Common myeloid progenitor, CD34-positive (primary cell): Measurements from ENCODE around the gene ADARB2.

ENCODE experiments used
- CTCF ChIA-PET: fragments of 350-600 bp; sonication (Branson Sonifier 250); formaldehyde crosslinking; loops from one replicate; lab custom pipeline; 2021; ENCODE audit warnings: antibody characterized with exemption; lab: Charles Lee
- POLR2A ChIA-PET: fragments of 350-600 bp; sonication (Branson Sonifier 250); formaldehyde crosslinking; loops from one replicate; lab custom pipeline; 2021; ENCODE audit warnings: antibody characterized with exemption; lab: Charles Lee
- DNase-seq, 3 donors: peaks; one replicate each; pipeline versions ENCODE4 v3.0.0 to v3.0.0-alpha.2; 2013
- H3K27ac ChIP-seq, 2 experiments: 1 replicate in 1 of 2; 2 replicates in 1 of 2; pipeline ENCODE4 v1.7.0; 2013; ENCODE audit warnings: inconsistent platforms in 2 of 2, low read length in 2 of 2, mild to moderate bottlenecking in 2 of 2, low read depth in 1 of 2, moderate library complexity in 1 of 2; ENCODE audit not compliant: severe bottlenecking in 2 of 2, insufficient read depth in 1 of 2, poor library complexity in 1 of 2
- H3K27me3 ChIP-seq, 5 experiments: replicated peaks in 2 of 5; 1 replicate in 3 of 5; 2 replicates in 2 of 5; pipeline versions ENCODE4 v1.6.1 to v1.7.0; 2013; ENCODE audit warnings: low read length in 4 of 5, mild to moderate bottlenecking in 2 of 5, moderate library complexity in 2 of 5, inconsistent platforms in 1 of 5; ENCODE audit not compliant: insufficient read depth in 5 of 5, control insufficient read depth in 4 of 5
- H3K36me3 ChIP-seq, 4 experiments: 1 replicate in 2 of 4; 2 replicates in 2 of 4; pipeline versions ENCODE4 v1.6.1 to v1.7.0; 2013; ENCODE audit warnings: low read length in 3 of 4, control low read depth in 1 of 4, mild to moderate bottlenecking in 1 of 4; ENCODE audit not compliant: control insufficient read depth in 4 of 4, insufficient read depth in 4 of 4
- H3K4me1 ChIP-seq, 4 experiments: 1 replicate in 3 of 4; 2 replicates in 1 of 4; pipeline versions ENCODE4 v1.6.1 to v1.7.1; 2013; ENCODE audit warnings: low read length in 3 of 4, mild to moderate bottlenecking in 3 of 4, control low read depth in 1 of 4, inconsistent platforms in 1 of 4, moderate library complexity in 1 of 4; ENCODE audit not compliant: control insufficient read depth in 4 of 4, insufficient read depth in 4 of 4; ENCODE audit errors: control extremely low read depth in 1 of 4
- H3K4me3 ChIP-seq, 7 experiments: 1 replicate in 4 of 7; 2 replicates in 3 of 7; pipeline versions ENCODE4 v1.5.1 to v1.7.0; 2013; ENCODE audit warnings: mild to moderate bottlenecking in 7 of 7, low read length in 6 of 7, moderate library complexity in 6 of 7, inconsistent platforms in 2 of 7, low read depth in 2 of 7, control low read depth in 1 of 7; ENCODE audit not compliant: insufficient read depth in 4 of 7, control insufficient read depth in 1 of 7; ENCODE audit errors: extremely low read depth in 1 of 7
- H3K9me3 ChIP-seq, 5 experiments: 1 replicate in 4 of 5; 2 replicates in 1 of 5; pipeline versions ENCODE4 v1.6.1 to v1.7.1; 2013; ENCODE audit warnings: low read length in 4 of 5, mild to moderate bottlenecking in 2 of 5, inconsistent platforms in 1 of 5, low read depth in 1 of 5, moderate library complexity in 1 of 5; ENCODE audit not compliant: control insufficient read depth in 4 of 5, insufficient read depth in 2 of 5; ENCODE audit errors: control extremely low read depth in 1 of 5
- WGBS: methylation state at CpG from one replicate; pipeline ENCODE4 v1.1.5; 2013; ENCODE audit not compliant: insufficient coverage; 5-methylcytosine and 5-hydroxymethylcytosine counted together

Gene ADARB2

GRCh38 chr10:1634239-1634638 is 103.1 kb downstream of the ADARB2 start:
- DNase-seq = no peak
- Histone ChIP-seq H3K4me3 (no peak overlapping the region), H3K36me3 (no peaks in the 10 kb centered on the region), H3K4me1 (peaks cover 0 to 2% (median 0%) of the 10 kb centered on the region in 4 experiments), H3K9me3 (peaks cover 0 to 6% (median 0%) of the 10 kb centered on the region in 5 experiments), H3K27me3 (peaks cover 0 to 4% (median 0%) of the 10 kb centered on the region in 5 experiments), H3K27ac (no peak overlapping the region)
- CTCF ChIA-PET = no interaction called here
- POLR2A ChIA-PET = no interaction called here
- 90% methylated on average over 3 of the region's 5 CpGs for WGBS

DNA sequence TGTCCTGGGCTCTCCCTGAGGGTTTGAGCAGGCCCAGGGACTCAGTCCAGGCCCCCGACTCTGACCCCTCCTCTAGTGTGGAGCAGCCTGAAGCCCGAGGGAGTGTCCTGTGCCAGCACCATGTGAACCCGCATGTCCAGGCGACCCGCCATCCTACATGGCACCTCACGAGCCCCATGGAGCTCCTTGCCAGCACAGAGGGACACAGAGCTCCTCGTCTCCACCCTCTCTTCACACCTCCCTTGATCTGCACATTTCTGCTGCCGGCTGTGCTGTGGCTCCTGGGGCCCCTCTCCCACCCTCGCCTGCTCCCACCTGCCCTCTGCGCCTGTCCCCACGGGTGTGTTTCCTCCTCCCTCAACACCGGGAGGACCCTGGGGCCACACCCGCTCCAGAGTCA is 103.5 kb downstream of the ADARB2 start:
- 87% methylated on average over 13 of the region's 13 CpGs for WGBS
- Histone ChIP-seq H3K4me3 (no peak overlapping the region), H3K9me3 (peaks cover 0 to 7% (median 0%) of the 10 kb centered on the region in 5 experiments), H3K27me3 (peaks cover 0 to 4% (median 0%) of the 10 kb centered on the region in 5 experiments), H3K27ac (no peak overlapping the region), H3K4me1 (peaks cover 0 to 2% (median 0%) of the 10 kb centered on the region in 4 experiments), H3K36me3 (no peaks in the 10 kb centered on the region)
- no peak for DNase-seq
- CTCF ChIA-PET = no interaction called here
- POLR2A ChIA-PET = no interaction called here

GRCh38 chr10:1632596-1632995 is 104.7 kb downstream of the ADARB2 start:
- H3K9me3 ChIP-seq = peaks cover 0 to 8% (median 0%) of the 10 kb centered on the region in 5 experiments
- CTCF ChIA-PET = no interaction called here
- H3K4me3 ChIP-seq = no peak overlapping the region
- peaks cover 0 to 2% (median 0%) of the 10 kb centered on the region in 4 experiments for H3K4me1 ChIP-seq
- POLR2A ChIA-PET = no interaction called here
- no peak for DNase-seq
- H3K36me3 ChIP-seq = no peaks in the 10 kb centered on the region
- WGBS = 100% methylated on average over 2 of the region's 3 CpGs
- H3K27me3 ChIP-seq = peaks cover 0 to 4% (median 0%) of the 10 kb centered on the region in 5 experiments
- H3K27ac ChIP-seq = no peak overlapping the region

- DNase-seq = no peak
- Histone ChIP-seq H3K4me3 (no peak overlapping the region), H3K27ac (no peak overlapping the region), H3K27me3 (peaks cover 0 to 4% (median 0%) of the 10 kb centered on the region in 5 experiments), H3K4me1 (peaks cover 0 to 2% (median 0%) of the 10 kb centered on the region in 4 experiments), H3K36me3 (no peaks in the 10 kb centered on the region), H3K9me3 (peaks cover 0 to 8% (median 0%) of the 10 kb centered on the region in 5 experiments)
- WGBS = 93% methylated on average over 2 of the region's 3 CpGs
- ChIA-PET POLR2A (no interaction called here), CTCF (no interaction called here)
Measured at GRCh38 chr10:1632141-1632540, 105.2 kb downstream of the ADARB2 start.

DNA sequence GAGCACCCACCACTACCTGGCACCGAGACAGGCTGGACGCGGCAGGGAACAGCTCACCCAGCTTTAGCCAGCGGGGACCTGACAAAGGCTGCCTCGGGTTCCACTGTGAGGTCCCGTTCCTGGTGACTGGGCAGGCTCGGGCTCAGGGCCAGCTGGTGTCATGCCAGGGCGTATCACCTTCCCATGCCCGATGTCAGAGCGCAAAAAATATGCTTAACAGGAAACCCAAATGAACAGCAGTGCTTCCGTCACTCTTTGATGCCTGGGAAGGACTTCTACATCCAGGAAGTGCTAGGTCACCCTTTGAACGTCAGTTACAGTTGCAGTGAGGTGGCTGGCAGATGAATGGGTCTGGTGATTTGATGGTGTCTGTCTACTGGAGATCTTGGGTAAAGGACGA is 106.0 kb downstream of the ADARB2 start:
- H3K36me3 ChIP-seq = no peaks in the 10 kb centered on the region
- H3K27ac ChIP-seq = no peak overlapping the region
- peaks cover 0 to 4% (median 0%) of the 10 kb centered on the region in 5 experiments for H3K27me3 ChIP-seq
- peaks cover 0 to 8% (median 0%) of the 10 kb centered on the region in 5 experiments for H3K9me3 ChIP-seq
- H3K4me1 ChIP-seq = peaks cover 0 to 2% (median 0%) of the 10 kb centered on the region in 4 experiments
- CTCF ChIA-PET = no interaction called here
- POLR2A ChIA-PET = no interaction called here
- no peak overlapping the region for H3K4me3 ChIP-seq
- peak; percentile 61 to 70 (median 64) for DNase-seq
- 81% methylated on average over 13 of the region's 13 CpGs for WGBS

GRCh38 chr10:1630304-1630703 is 107.0 kb downstream of the ADARB2 start:
- H3K4me1 ChIP-seq = peaks cover 0 to 2% (median 0%) of the 10 kb centered on the region in 4 experiments
- no peak overlapping the region for H3K4me3 ChIP-seq
- peaks cover 0 to 2% (median 0%) of the 10 kb centered on the region in 5 experiments for H3K27me3 ChIP-seq
- H3K36me3 ChIP-seq = no peaks in the 10 kb centered on the region
- H3K9me3 ChIP-seq = peaks cover 0 to 8% (median 0%) of the 10 kb centered on the region in 5 experiments
- POLR2A ChIA-PET = no interaction called here
- 89% methylated on average over 5 of the region's 6 CpGs for WGBS
- DNase-seq = no peak
- H3K27ac ChIP-seq = no peak overlapping the region
- CTCF ChIA-PET = no interaction called here

GRCh38 chr10:1629326-1630198 is 107.8 kb downstream of the ADARB2 start:
- peaks cover 0 to 2% (median 0%) of the 10 kb centered on the region in 4 experiments for H3K4me1 ChIP-seq
- H3K36me3 ChIP-seq = no peaks in the 10 kb centered on the region
- peaks cover 0 to 2% (median 0%) of the 10 kb centered on the region in 5 experiments for H3K27me3 ChIP-seq
- H3K27ac ChIP-seq = no peak overlapping the region
- H3K4me3 ChIP-seq = no peak overlapping the region
- CTCF ChIA-PET = no interaction called here
- no peak for DNase-seq
- POLR2A ChIA-PET = no interaction called here
- peaks cover 0 to 8% (median 0%) of the 10 kb centered on the region in 5 experiments for H3K9me3 ChIP-seq
- 62% methylated on average over 6 of the region's 18 CpGs for WGBS
